GM19351 (cell line): Measurements from ENCODE around the gene ZNF581.

Source experiments
- ATAC-seq: cut with Tn5 transposase; IDR thresholded peaks from one replicate; pipeline ENCODE4 v1.9.1; 2021; ENCODE audit warnings: mild to moderate bottlenecking, moderate library complexity; ENCODE audit not compliant: unreplicated experiment

Gene ZNF581

DNA sequence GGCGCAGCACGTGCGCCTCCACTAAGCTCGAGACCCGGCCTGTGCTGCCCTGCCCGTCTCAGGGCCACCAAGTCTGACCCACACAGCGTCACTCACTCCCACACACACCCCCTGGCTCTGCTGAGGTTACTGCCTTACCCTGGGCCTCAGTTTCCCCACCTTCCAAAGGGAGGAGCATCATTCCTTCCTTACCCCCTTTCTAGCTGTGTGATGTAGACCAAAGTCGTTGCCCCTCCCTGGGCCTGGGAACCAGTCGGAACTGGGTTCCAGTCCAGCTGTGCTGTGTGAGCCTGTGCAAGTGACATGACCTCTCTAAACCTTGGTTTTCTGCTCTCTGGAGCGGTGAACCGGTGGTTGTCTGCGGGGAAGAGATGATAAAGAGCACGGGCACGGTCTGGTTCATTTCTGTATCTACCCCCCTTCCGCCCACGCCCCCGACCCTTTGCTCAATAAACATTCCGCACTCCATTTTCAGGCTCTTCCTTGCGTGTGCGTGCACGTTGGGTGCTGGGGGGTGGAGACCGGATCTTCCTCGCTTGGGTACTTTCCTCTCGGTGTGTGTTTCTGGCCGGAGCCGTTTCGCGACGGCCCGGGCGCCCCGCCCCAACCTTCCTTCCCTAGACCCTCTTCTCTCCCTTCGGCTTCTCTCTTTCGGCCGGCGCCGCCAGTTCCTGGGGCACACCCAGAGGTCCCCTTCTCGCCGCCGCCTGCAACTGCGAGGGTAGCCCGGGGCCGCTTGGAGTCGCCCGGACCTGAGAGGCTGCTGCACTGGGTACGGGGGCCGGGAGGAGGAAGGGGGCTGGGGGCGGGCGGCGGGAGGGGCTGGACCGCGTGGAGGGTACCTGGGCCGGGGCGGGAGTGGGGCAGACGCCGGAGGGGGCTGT lies at the start of gene ZNF581:
TSS of gene ZNF581 (plus strand) at position 647 of the 884 bp plus-strand sequence. CDS start 923 bp downstream, outside the sequence.
- no peak for ATAC-seq

DNA sequence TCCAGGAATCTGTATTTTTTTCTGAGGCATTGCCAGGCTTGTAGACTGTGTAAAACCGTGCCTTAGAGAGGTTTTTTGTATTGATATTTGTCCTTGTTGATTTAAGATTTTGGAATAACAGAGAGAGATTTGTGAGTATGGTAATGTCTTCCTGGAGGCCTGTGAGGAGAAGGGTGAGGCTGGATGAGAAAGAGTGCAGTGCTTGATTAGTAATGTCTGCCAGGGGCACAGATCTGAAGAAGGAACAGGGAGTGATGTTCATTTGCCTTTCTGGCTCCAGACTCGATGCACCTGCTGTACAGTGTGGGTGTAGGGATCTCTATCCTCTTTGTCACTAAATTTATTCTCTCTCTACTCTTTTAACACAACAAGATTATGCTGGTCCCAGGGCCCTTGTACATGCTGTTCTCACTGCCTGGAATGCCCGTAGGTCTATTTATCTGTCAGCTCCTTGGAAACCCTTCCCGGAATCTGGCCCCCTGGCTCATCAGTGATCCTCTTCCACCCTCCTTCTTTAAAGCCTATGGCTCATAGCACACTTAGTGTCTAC lies 48.4 kb upstream of the ZNF581 start:
- ATAC-seq: no peak

GRCh38 chr19:55596304-55596703 lies 47.1 kb upstream of the ZNF581 start:
- no peak for ATAC-seq

- ATAC-seq: no peak
These were observed 45.9 kb upstream of the ZNF581 start for GRCh38 chr19:55597501-55597921.

- ATAC-seq: no peak
These were observed 45.4 kb upstream of the ZNF581 start for GRCh38 chr19:55598034-55598433.

DNA sequence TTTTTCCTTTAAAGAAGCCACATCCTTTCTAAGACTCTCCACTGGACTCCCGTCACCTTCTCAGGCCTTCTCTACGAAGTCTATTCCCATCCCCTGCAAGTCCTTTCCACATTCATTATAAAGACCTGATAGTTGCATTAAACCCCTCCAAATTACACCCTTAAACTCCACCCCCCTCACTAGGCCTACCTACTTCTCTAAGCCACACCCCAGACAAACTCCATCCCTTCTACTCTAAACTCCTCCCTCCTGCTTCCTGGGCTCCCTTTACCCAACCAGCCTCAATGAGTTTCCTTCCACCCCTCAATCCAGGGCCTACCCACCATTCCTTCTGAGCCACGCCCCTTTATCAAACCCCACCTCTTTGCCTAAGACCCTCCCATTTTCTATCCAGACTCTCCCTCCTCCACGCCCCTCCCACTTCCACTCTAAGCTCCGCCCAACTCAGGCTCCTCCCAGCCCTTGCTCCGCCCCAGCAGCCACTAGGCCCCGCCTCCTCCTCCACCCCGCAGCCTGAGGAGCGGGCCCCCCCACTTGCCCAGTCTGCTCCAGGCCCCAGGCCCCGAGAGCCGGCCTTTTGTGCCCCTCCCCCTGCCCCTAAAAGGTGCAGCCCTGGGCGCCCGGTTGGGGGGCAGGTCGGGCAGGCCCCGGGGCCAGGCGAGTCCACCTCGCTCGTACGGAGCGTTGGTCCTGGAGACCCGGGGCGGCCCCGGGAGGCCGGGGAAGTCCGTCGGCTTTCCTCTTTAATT lies 44.6 kb upstream of the ZNF581 start:
- peak; percentile 55 for ATAC-seq

DNA sequence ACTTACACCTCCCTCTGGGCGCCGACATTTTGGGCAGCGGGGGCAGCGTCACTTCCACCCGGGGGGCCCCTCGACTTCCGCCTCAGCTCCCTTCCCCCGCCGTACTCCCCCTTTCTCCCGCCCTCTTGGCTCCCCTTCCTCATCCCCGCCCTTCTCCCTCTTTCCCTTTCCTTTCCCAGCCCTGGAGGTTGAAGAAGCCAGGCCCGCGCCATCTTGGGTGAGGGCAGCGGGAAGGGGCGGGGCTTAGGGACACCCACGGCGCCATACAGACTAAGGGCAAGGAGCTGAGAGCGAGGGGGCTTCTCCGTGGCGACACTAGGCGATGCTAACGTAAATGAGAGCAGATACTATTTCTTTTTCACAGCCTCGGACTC lies 44.0 kb upstream of the ZNF581 start, which contains the start of gene FIZ1:
TSS of gene FIZ1 (minus strand) at position 50 of the 374 bp plus-strand sequence. CDS start 1,652 bp downstream, outside the sequence.
- peak; percentile 50 for ATAC-seq

GRCh38 chr19:55599842-55600661 lies 43.4 kb upstream of the ZNF581 start, which contains the start of gene ZNF524:
Gene ZNF524, plus strand, starts transcription at chr19:55600288. Its CDS starts 1,825 bp downstream, at chr19:55602113.
- ATAC-seq: peak; percentile 40

GRCh38 chr19:55600662-55601028 lies 42.8 kb upstream of the ZNF581 start:
- ATAC-seq: no peak

- ATAC-seq: no peak
These were observed 42.4 kb upstream of the ZNF581 start for GRCh38 chr19:55601084-55601483.

DNA sequence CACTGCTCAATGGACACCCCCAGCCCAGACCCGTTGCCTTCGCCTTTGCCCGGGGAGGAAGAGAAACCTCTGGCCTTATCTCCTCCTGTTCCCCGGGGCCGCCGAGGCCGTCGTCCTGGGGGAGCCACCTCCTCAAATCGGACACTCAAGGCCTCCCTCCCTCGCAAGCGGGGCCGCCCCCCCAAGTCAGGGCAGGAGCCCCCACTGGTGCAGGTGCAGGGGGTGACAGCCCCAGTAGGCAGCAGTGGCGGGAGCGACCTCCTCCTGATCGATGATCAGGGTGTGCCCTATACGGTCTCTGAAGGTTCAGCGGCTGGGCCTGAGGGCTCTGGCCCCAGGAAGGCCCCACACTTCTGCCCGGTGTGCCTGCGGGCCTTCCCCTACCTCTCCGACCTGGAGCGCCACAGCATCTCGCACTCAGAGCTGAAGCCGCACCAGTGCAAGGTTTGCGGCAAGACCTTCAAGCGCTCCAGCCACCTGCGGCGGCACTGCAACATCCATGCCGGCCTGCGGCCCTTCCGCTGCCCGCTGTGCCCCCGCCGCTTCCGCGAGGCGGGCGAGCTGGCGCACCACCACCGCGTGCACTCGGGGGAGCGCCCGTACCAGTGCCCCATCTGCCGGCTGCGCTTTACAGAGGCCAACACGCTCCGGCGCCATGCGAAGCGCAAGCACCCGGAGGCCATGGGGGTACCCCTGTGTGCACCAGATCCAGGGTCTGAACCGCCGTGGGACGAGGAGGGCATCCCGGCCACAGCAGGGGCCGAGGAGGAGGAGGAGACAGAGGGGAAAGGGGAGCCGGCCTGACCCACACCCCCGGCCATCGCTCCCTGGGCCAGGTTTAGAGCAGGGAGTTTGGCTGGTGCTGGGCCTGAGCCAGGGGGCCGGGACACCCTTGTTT lies 41.1 kb upstream of the ZNF581 start:
- no peak for ATAC-seq

DNA sequence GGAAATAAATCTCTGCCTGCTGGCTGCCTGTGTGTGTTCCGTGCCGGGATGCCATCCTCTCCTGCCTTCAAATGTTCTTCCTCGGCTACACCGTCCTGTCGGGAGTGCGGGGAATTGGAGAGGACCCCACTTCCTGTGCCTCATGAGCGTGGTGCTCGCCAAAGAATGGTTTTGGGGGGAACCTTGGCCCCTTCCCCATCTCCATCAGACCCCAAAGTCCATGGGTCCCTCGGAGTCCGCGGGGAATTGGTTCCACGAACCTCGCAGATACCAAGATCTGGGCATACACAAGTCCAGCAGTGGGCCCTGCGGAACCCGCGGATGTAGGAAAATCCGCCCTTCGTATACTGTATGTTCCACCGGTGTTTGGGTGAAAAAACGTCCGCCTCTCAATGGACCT lies 40.3 kb upstream of the ZNF581 start:
- ATAC-seq: no peak

DNA sequence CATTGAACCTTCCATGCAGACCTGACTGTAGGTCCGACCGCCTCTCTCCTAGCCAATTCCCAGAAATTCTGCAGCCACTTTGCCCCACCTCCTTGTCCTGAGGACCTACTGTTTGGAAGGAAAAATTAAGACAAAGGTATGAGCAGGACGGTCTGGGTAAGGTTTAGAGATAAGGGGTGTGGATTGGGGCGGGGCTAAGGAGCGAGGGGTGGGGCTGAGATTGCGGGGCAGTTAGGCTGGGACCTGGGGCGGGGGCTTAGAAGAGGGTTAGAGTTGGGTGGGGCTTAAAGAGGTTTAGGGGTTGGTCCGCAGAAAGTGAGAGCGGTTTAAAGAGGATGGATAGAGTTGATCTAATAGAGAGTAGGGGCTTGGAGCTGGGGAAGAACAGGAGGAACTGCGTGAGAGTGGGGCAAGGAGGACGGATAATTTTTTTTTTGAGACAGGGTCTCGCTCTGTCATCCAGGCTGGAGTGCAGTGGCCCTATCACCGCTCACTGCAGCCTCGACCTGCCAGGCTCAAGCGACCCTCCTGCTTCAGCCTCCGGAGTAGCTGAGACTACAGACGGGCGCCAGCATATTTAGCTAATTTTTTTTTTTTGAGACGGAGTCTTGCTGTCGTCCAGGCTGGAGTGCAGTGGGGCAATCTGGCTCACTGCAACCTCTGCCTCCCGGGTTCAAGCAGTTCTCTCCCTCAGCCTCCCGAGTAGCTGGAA lies 39.7 kb upstream of the ZNF581 start:
- ATAC-seq: no peak

- peak; percentile 61 for ATAC-seq
These were observed 38.2 kb upstream of the ZNF581 start for GRCh38 chr19:55605207-55605636.

- no peak for ATAC-seq
These were observed 37.6 kb upstream of the ZNF581 start, which contains the start of gene ZNF865 for GRCh38 chr19:55605637-55606470. Gene ZNF865, plus strand, starts transcription at chr19:55605647. Its CDS starts 7,972 bp downstream, at chr19:55613619.

DNA sequence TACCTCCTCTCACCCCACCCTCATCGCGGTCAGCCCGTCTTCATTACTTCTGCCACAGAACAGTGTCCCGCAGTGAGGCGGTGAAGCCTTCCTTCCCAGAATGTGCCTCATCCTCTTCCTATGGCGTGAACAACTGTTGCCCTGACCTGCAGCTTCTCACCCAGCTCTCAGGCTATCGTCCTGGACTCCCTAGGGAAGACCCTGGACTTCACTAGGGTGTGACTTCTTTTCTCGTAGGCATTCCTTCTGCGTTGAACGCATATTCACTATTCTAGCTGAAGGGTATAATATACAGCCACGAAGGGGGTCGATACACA lies 37.0 kb upstream of the ZNF581 start:
- no peak for ATAC-seq

DNA sequence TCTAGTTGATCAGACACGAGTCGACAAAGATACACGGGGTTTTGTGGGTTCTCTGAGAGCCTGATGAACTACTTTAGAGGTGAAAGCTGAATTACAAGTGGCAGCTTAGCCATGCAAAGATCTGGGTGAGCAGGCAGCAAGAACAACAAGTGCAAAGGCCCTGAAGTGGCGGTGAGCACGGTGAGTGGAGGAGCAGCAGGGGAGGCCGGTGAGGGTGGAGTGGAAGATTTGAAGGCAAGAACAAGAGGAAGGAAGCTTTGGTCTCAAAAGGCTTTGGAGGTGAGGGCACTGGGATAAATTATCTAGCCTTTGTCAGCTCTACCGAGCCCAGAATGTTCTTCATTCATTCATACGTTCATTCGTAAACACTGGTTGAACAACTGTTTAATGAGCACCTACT lies 36.6 kb upstream of the ZNF581 start:
- no peak for ATAC-seq

GRCh38 chr19:55609326-55609725 lies 34.1 kb upstream of the ZNF581 start:
- ATAC-seq: no peak
